ENCODE measurements around the gene KIF21A.
A peak's percentile ranks its signal among the peaks of the same experiment; 100 is the strongest.
"Not testable (repeated sequence)": the region's sequence is repeated elsewhere in the genome, so short reads cannot be mapped to it uniquely, and the experiment has no call there.

KIF21A gene, protein sequence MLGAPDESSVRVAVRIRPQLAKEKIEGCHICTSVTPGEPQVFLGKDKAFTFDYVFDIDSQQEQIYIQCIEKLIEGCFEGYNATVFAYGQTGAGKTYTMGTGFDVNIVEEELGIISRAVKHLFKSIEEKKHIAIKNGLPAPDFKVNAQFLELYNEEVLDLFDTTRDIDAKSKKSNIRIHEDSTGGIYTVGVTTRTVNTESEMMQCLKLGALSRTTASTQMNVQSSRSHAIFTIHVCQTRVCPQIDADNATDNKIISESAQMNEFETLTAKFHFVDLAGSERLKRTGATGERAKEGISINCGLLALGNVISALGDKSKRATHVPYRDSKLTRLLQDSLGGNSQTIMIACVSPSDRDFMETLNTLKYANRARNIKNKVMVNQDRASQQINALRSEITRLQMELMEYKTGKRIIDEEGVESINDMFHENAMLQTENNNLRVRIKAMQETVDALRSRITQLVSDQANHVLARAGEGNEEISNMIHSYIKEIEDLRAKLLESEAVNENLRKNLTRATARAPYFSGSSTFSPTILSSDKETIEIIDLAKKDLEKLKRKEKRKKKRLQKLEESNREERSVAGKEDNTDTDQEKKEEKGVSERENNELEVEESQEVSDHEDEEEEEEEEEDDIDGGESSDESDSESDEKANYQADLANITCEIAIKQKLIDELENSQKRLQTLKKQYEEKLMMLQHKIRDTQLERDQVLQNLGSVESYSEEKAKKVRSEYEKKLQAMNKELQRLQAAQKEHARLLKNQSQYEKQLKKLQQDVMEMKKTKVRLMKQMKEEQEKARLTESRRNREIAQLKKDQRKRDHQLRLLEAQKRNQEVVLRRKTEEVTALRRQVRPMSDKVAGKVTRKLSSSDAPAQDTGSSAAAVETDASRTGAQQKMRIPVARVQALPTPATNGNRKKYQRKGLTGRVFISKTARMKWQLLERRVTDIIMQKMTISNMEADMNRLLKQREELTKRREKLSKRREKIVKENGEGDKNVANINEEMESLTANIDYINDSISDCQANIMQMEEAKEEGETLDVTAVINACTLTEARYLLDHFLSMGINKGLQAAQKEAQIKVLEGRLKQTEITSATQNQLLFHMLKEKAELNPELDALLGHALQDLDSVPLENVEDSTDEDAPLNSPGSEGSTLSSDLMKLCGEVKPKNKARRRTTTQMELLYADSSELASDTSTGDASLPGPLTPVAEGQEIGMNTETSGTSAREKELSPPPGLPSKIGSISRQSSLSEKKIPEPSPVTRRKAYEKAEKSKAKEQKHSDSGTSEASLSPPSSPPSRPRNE (N-terminal part only)

DNA sequence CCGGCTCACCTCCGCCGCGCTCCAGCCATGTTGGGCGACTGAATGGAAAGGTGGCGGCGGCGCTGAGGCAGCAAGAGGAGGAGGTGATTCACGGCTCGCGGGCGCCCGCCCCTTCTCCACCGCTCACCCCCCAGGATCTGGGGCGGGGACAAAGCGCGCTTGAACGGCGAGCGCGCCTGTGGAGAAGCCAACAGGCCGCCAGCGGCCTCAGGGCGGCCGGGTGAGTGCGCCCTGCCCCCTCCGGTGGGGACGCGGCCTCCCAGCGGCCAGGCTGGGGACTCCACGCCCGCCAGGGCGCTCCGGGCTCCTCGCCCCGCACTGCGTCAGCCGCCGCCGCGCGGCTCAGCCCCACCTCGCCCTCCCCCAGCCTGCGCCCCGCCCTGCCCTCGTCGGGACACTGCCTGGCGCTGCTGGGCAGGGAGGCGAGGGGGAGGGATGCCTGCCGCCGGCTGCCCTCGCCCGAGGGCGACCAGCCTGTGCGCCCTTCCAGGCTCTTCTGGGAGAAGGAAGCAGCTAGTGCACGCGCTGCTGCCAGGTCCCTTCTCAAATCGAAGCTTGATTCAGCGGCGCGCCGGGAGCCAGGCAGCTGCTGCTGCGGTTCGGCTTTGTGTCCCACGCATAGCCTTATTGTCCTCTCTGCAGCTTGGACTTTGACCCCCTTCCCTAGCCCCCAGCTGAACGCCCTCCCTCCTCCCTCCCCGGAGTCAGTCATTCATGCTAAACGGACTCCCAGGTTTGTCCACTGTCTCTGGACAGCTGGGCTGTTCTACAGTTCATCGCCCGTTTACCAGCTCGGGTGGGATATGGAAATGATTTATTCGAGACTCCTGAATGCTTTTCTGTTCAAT lies at the start of gene KIF21A:
KIF21A (minus strand) TSS at position 40 of the 848 bp plus-strand sequence. CDS start 150 bp downstream, outside the sequence.
- peak; percentile 88 to 89 for DNase-seq

DNA sequence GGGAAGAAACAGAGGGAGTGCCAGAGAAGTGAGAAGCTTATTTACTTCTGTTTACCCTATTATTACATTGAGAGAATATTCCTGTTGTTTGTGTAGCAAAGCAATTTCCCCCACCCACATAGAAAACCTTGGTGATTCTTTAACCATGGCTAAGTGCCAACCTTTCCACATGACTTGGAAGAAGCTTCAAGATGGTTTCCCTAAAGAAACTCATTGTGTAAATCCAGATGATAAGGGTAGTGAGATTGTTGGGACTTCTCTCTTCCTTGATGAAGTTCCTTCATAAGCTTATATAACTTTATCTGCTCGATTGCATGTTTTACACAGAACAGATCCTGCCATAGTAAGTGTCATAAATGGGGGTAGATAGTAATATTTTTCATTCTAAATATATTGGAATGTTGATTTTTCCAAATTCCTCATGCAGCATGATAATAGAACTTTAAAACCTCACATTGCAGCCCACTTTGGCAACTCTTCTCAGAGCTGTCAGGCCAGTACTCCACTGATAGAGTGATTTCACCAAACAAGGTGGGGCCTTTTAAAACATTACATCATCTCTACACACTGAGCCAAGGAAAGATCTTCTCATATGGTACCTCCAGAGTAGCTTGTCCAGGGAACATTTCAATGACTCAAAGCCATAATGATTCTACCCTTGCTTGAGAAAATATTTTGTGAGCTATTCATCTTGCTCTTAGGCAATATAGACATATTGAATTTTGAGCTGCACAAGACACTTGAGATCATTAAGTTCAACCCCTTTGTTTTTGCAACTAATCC lies 47.8 kb upstream of the KIF21A start:
- DNase-seq = no peak

DNA sequence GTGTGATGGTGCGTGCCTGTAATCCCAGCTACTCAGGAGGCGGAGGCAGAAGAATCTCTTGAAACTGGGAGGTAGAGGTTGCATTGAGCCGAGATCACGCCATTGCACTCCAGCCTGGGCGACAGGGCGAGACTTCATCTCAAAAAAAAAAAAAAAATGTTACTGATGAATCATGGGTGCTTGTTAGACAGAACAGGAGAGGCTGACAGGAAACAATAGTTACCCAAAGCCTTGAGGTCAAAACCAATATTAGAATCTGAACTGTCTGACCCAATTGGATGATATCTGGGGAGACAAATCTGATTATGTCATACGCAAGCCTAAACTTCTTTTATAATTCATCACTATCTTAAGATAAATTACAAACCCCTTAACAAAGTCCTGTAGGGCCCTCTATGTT lies 40.7 kb upstream of the KIF21A start:
- no peak for DNase-seq

DNA sequence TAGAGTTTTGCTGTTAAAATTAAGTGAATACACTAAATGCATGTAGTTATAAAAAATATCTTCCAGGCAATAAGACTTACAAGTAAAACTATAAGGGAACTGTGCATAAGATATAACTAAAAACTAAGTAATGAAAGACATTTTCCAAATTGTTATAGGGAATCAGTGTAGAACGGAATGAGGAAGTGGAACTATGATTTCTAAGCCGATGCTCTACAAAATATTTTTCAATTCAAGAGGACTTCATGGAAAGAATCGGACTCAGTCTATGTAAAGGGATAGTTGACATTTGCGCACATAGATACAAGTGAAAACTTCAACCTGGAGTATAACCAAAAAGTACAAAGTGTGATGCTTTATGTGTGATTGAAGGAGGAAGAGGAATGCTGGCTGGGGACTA lies 40.1 kb upstream of the KIF21A start:
- no peak for DNase-seq

DNA sequence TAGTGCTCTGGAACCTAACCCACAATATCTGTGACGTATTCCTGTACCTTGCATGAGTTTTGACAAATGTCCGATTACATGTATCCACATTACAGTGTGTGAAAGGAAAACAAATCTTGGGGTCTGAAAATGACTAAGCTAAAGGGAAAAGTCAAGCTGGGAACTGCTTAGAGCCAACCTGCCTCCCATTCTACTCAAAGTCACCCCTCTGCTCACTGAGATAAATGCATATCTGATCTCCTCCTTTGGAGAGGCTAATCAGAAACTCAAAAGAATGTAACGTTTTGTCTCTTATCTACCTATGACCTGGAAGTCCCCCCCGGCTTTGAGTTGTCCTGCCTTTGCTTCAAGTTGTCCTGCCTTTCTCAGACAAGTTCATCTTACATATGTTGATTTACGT lies 34.0 kb upstream of the KIF21A start:
- DNase-seq = no peak

DNA sequence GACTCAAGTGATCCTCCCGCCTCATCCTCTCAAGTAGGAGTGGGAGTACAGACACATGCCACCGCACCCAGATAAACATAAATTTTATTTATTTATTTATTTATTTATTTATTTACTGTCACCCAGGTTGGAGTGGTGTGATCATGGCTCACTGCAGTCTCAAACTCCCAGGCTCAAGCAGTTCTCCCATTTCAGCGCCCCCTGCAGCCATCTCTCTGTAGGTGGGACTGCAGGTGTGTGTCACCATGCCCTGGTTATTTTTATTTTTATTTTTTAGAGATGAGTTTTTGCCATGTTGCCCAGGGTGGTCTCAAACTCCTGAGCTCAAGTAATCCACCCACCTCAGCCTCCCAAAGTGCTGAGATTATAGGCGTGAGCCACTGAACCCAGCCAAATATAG lies 33.2 kb upstream of the KIF21A start:
- DNase-seq = no peak

DNA sequence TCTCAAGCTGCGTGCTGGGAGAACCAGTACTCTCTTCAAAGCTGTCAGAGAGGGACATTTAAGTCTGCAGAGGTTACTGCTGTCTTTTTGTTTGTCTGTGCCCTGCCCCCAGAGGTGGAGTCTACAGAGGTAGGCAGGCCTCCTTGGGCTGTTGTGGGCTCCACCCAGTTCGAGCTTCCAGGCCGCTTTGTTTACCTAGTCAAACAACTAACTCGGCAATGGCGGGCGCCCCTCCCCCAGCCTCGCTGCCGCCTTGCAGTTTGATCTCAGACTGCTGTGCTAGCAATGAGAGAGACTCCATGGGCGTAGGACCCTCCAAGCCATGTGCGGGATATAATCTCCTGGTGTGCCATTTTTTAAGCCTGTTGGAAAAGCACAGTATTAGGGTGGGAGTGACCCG lies 32.2 kb upstream of the KIF21A start:
- DNase-seq = not testable (repeated sequence)

DNA sequence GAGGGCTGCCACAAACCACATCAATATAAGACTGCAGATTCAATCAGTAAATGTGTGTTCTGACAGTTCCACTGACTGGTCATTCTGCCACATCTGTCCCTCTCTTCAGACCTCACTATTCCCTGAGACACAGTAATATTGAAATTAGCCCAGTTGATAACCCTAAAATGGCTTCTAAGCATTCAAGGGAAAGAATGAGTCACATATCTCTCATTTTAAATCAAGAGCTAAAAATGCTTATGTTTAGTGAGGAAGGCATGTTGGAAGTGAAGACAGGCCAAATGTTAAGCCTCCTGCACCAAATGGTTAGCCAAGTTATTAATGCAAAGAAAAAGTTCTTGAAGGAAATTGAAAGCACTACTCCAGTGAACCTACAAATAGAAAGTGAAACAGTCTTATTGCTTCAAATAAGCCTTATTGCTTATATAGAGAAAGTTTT lies 24.5 kb upstream of the KIF21A start:
- DNase-seq = no peak

DNA sequence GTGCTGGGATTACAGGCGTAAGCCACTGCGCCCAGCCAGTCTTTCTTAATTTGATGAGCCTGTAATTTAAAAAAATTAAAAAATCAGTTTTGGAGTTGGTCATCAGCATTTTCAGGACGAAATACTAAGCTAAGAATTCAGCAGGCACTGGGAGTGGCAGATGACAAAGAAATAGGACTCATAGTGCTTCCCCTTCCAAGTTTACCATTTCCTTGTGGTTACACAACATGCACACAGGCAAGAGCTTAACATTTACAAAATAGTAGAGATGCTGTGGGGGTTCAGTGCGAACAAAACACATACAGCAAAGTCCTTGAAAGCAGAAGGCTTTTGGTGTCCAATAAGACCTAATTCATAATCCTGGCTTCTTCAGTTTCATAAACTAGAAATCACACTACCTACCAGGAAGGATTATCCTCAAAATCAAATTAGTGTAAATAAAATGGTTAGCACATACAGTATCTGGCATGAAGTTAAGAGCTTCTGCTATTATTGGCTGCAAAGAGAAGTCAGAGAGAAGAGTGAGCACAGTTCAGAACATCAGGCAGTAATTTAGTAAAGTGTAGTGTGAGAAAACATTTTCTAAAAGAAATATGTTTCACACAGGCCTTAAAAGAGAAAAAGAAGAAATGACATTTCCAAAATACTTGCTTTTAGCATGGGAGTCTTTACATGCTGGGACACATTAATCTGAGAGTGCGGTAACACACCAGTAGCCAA lies 22.2 kb upstream of the KIF21A start:
- no peak for DNase-seq

DNA sequence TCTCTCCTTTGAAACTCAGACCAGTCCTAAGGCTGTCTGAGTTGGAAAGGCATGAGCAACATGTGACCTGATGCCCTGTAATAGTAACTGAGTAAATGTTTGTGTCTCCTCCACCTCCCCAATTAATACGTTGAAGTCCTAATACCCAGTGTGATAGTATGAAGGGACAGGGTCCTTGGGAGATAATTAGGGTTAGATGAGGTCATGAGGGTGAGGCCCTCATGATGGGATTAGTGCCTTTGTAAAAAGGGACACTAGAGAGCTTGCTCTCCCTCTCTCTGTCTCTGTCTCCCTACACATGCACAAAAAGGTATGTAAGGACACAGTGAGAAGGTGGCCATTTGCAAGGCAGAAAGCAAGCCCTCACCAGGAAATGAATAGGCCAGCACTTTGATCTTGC lies 18.1 kb upstream of the KIF21A start:
- DNase-seq = no peak

DNA sequence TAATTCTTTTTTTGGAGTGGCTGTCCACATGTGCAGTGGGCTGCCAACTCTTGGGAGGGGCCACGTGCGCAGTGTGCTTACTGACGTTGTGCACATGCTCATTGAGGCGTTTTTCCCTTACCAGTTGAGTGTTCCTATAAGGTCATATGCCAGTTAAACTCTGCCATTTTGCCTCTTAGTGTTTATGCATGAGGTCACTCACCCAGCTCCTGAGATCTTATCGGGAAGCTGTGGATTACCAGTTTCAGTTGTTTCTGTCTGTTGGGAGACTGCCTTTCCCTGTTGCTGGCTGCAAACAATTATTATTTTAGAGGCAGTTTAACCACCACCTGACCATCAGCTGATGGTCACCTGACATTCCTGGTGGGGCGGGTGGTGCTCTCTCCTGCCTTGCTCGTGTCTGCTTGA lies 16.1 kb upstream of the KIF21A start:
- no peak for DNase-seq

DNA sequence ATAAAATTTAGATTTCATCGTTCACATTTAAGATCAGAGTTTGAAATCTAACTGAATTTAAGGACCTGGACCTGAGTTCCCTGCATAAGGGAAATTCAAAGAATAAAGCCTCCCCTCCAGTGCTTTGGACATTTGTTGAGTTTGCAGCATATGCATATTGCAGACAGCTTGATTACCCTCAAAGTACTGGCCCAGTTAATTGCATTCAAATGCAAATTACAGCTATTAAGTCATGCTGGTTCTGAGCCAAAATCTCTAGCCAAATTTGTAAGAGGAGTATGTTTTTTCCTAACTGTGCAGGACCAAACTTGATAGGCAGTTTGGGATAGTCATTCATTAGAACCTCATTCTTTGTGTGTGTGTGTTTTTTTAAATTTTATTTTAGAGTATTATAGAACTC lies 9.1 kb upstream of the KIF21A start:
- no peak for DNase-seq

DNA sequence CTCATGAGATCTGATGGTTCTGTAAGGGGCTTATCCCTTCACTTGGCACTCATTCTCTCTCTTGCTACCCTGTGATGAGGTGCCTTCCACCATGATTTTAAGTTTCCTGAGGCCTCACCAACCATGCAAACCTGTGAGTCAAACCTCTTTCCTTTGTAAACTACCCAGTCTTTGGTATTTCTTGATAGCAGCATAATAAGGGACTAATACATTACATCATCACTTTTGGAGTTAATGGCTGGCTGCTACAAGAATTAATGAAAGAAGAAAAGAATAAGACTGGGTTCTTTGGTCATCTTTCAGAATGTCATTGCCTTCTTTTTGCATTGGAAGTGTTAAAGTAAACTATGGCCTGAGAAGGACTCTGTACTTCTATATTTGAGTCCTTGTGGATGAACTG lies 5.1 kb upstream of the KIF21A start:
- no peak for DNase-seq

DNA sequence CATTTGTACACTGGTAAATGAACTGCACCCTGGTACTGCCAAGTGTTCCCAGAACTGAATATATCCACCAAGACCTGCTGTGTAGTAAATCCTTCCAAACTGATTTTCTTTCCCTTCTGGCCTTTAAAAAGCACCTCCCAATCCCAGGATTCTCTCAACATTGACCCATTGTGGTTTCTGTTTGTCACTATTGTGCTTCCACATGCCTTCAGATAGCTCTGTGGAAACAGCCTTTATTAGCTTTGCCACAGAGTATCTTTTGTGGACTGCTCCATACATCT lies 949 bp upstream of the KIF21A start:
- DNase-seq = no peak

DNA sequence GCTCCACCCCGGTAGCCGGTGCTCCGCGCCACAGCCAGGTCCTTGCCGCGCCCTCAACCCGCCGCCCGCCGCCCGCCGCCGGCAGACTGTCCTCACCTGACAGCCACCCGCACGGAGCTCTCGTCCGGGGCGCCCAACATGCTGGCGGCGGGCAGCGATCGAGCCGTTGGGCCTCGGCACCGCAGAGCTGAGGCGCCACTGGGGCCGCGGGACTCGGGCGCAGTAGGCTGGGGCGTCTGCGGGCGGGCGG lies 164 bp downstream of the KIF21A start:
- DNase-seq = no peak

DNA sequence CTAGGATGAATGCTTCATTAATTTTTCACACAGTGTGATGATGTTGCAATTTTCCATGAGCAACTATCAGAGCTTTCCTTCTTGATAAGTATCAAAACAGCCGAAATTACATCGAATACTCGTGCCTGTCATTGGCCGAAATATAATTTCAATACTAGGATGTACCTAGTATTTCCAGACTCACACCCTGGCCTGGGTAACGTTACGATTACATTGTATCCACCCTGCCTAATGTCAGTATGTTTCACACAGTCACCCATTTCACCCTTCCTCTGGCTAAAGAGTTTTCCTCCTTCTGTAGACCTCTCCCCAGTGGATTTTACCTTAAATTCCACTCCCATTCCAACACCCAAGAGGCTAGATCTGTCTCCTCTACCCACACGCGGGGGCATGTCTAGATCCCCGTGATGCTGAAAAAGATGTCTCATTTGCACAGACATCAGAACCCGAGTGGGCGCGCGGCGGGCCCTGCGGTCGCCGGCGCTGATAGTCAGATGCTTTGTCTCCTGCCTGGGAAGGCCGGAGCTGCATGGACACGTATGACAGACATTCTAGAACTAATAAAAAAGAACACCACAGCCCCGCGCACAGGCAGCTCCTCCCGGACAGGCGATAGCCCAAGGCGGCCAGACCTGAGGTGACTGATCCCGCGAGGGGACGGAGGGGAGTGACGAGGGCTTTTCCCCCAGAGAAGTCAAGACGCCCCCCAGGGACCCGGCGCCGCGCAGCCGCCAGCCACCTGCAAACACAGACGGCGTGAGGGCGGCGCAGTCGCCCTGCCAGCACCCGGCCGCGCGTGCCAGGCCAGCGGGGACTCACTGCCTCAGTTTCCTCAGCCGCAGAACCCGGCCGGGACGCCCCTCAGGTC lies 723 bp downstream of the KIF21A start:
- DNase-seq = peak; percentile 59 to 67

DNA sequence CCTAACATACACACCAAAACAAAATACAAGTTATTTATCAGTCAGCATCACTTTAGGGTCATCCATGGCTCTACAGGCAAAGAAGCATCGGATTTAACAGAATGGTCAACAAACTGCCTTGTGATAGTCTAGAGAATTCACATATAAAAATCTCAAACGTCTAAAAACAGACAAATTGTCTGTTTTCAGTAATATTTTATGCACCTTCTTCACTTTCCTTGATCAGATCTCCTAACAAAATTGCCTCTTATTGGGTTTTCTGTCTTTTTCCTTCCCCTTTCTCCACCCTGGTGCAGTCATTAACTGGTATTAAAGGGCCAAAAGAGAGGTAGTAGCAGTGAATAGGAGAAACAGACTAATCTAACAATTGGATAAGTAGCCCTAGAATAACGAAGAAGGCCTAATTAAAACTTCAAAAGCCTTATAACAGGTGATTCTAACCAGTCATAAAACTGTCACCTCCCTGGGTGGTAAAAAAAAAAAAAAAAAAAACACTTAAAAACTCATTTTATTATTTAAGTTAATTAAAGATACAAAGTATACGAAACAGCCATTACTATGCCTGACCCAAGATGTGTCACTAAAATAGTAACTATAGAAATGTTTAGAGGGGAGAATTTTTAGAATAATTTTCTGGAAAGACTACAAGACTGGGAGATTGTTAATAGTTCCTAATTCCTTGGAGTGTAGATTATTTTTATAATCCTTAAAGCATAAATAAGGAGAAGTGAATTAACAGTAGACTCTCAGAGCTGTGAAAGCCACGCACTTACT lies 1.5 kb downstream of the KIF21A start:
- DNase-seq = no peak

DNA sequence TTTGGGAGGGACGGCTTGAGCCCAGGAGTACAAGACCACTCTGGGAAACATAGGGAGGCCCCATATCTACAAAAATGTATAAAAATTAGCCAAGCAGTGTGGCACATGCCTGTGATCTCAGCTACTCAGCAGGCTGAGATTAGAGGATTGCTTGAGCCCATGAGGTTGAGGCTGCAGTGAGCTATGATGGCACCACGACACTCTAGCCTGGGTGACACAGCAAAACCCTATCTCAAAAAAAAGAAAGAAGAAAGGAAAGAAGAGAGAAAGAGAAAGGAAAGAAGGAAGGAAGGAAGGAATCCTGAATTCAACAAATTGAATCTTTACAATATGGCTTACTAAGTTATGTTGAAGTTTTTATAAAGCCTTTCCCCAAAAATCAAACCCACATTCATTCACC lies 2.1 kb downstream of the KIF21A start:
- DNase-seq = no peak

DNA sequence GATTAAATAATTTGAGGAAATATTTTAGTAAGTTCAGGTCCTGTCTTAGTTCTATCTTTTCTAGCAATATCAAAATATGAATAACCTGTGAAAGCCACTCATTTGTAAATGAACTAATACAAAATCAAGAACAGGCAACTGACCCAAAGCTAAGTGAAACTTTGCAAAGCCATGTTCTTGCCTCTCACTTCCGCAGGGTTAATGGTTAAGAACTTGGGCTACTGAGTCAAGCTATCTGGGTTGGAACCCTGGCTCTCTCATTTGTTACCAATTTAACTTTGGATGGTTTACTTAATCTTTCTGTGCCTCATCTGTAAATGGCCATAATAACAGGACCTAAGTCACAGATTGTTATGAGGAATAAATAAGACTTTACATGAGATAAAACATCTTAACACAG lies 2.8 kb downstream of the KIF21A start:
- DNase-seq = no peak
